T47D (cell line): ENCODE results near the gene THOC2.
"Not testable (repeated sequence)": the region's sequence is repeated elsewhere in the genome, so short reads cannot be mapped to it uniquely, and the experiment has no call there.

Experiments used
- DNase-seq, 2 experiments: peaks; one replicate each; pipeline versions ENCODE4 v3.0.0 to v3.0.0-alpha.2; 2011 to 2012; ENCODE audit warnings: low read depth in 1 of 2, low spot score in 1 of 2
- JUND ChIP-seq: IDR thresholded peaks from 2 replicates; pipeline ENCODE4 v1.6.1; 2012; ENCODE audit warnings: low read depth
- in situ Hi-C: cut with HindIII; loops from 2 replicates; pipeline ENCODE4 v1.10.0; 2016; ENCODE audit warnings: low sequenced_read_pairs, low pct_unique_long_range_greater_than_20kb

The THOC2 gene

DNA sequence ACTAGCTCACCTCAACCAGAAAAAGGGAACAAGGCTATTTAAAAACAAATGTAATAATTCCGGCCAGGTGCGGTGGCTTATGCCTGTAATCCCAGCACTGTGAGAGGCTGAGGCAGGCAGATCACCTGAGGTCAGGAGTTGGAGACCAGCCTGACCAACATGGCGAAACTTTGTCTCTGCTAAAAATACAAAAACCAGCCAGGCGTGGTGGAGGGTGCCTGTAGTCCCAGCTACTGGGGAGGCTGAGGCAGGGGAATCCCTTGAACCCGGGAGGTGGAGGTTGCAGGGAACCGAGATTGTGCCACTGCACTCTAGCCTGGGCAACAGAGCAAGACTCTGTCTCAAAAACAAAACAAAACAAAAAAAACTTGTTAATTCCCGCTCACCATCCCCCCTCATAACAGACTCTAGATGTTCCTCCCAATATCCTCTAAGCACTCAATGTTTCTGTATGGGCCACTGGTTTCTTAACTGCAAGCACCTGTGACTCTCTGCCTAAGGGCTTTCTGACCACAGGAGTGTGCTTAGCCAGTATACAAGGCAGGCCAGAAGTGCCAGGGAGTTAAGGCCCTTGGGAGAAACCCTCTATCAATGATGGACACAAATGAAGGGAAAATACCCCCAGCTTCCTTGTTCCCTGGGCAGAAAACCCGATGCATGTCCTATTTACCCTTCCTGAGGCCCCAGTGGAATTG is 21.0 kb upstream of the THOC2 start:
- in situ Hi-C loops, result no loop called here

DNA sequence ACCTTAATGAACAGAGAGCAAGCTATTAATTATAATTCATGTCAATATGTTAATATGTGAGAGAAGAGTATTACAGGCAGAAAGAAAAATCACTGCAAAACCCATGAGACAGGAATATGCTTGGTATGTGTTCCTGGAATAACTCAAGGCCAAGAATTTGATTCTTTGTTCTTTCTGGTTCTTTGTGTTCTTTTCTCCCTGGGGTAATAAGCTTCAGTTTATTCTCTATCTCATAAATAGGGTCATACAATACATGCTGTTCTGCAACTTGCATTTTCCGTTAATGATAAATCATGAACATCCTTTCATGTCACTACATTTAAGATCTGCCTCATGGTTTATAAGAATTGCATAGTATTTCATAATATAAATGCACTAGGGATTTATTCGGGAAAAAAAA is 16.8 kb upstream of the THOC2 start:
- TF ChIP-seq JUND, result no peak
- in situ Hi-C loops, result no loop called here
- DNase-seq, result no peak

More for the DNA sequence above, 21.0 kb upstream of the THOC2 start:
- no peak for DNase-seq
- no peak for TF ChIP-seq JUND

DNA sequence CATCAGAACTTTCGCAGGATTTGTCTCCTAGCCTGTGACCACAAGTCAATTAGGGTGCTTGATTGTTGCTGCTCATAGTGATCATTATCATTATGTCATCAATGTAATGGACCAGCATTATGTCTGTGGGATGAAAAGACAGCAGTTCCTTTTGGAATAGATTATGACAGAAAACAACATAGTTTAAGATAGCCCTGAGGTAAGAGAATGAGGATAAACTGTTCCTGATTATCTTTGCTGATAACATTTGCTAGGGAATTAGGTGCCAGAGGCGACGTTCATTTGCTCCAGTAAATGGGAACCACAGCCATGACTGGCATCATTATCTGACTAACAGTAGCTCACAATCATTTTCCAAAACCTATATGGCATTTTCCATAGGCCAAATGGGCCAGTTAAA is 12.7 kb upstream of the THOC2 start:
- in situ Hi-C loops, result no loop called here
- no peak for DNase-seq
- TF ChIP-seq JUND, result no peak

DNA sequence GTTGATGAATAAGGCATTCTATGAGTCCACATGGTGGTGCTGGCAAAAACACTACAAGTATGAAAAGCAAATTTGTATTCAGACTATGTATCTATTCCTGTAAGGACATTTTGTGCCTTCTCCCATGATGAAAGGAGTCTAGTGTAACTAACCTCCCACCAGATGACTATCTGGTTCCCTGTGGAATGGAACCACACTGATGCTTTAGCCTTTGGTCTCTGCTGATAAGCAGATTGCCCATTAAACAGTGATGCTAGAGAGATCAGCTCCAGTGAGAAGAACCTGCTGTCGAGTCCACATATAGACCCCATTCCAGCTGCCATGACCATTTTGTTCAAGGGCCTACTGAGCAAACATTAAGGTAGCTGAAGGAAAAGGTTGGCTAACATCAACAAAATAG is 10.5 kb upstream of the THOC2 start:
- in situ Hi-C loops, result no loop called here
- TF ChIP-seq JUND, result no peak
- no peak for DNase-seq

DNA sequence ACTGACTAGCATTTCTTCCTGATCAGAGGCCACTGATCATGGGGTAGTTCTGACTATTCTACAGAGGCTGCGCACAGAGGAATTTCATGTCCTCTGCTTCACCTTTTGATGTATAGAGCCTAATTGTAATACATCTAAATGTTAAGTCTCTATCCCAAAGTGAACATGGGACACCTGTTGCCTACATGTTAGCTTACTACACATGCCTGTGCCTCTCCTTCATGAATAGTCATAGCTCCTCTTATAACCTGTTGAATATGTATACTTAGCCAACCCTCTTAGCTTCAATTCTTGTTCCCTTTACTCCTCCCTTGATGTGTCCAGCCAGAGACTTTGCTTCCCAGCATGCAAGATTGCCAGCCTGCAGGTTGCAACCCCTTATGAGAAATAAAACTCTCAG is 9.6 kb upstream of the THOC2 start:
- in situ Hi-C loops, result no loop called here
- no peak for DNase-seq
- no peak for TF ChIP-seq JUND

DNA sequence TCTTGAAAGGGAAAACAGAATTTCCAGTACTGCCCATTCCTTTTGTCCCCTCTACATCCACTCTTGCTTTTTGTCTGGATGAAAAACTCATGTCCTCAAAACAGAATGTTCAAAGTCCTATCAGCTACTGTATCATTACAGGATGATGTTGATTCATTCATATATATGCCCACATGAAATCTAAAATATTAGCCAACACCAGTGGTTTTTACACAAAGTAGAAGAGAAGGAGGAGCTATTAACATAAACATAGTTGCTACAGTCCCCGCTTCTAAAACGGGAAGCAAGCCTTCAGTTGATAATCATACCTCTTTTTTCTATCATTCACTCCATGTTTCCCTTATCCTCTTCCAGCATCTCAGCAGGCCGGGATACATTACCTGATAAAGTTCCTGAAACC is 7.7 kb upstream of the THOC2 start:
- in situ Hi-C loops, result no loop called here
- DNase-seq, result no peak
- TF ChIP-seq JUND, result no peak

DNA sequence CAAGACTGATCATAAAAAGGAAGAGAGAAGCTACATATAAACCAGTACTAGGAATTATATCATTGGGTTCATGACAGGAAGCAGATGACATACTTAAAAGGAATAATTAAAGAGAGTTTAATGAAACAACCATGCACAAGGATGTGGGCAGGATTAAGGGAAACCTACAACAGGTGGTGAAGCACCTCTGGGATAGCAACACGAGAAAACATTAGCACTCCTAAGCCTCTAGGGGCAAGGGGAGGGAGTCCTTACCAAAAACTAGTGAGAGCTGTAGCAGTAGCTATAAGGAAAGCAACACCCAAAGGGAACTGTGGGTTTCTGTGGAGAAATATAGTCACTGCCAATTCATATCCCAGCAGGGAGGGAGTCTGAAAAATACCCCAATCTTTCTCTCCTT is 7.2 kb upstream of the THOC2 start:
- in situ Hi-C loops, result no loop called here
- TF ChIP-seq JUND, result no peak
- DNase-seq, result peak in 1 of 2 experiments; percentile 2

DNA sequence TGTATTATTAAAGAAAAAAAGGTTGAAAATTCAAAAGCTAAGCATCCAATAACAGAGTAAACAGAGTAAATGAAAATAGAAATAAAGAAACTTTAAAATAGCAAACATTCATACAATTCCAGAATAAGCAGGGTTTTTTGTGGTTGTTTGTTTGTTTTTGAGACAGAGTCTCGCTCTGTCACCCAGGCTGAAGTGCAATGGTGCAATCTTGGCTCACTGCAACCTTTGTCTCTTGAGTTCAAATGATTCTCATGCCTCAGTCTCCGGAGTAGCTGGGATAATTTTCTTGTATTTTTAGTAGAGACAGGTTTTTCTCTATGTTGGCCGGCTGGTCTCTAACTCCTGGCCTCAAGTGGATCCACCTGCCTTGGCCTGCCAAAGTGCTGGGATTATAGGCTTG is 6.6 kb upstream of the THOC2 start:
- TF ChIP-seq JUND, result no peak
- no peak for DNase-seq
- in situ Hi-C loops, result no loop called here

DNA sequence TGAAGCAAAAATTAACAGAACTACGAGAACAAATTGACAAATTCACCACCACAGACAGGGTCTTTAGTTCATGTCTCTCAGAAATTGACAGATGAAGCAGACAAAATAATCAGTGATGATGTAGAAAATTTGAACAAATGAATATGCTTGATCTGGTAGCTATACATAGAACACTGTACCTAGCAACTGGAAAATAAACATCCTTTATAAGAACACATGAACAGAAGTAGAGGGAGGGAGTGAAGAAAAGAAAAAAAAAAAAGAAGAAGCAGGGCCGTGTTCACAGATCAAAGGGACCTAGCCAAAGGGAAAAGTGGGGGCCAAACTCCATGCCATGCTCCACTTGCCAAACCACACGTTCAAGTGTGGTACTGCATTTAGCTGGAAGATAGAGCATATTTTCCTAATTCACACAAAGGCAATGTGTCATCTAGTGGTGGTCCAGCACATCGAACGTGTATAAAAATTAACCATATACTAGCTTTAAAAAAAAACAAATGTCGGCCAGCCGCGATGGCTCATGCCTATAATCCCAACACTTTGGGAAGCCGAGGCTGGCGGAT is 5.6 kb upstream of the THOC2 start:
- TF ChIP-seq JUND, result no peak
- in situ Hi-C loops, result no loop called here
- DNase-seq, result no peak

DNA sequence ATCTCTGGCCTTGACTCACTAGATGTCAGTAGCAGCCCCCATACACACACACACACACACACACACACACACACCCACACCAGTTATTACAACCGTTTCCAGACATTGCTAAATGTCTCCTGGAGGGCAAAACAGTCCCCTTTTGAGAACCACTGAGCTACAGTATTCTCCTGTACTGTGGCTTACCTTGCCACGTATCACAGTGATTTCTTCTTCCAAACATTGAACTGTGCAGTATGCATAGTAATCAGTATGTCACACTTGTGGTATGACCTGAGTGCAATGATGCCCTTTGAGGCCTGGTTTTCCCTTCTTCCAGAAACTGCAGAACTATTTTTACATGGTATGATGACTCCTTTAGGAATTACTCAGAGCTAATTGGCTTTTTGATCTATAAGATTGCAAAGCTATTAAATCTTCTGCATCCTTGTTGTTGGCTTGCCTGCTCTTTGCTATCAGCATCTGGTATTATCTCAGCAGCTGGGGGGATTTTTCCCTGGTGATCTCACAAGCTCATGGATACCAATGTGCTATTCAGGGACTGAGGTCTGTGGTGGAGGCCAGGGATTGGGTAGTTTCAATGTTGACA is 3.6 kb upstream of the THOC2 start:
- no peak for TF ChIP-seq JUND
- DNase-seq, result no peak
- in situ Hi-C loops, result no loop called here

DNA sequence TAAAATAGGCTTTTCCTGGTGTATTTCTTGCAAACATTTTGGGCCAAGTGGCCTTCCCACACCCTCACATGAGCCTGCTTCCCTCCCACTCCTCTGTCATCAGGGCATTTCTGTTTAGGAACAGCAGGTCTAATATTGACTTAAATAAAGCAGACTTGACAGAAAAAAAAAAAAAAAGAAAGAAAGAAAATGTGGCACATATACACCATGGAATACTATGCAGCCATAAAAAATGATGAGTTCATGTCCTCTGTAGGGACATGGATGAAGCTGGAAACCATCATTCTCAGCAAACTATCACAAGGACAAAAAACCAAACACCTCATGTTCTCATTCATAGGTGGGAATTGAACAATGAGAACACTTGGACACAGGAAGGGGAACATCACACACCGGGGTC is 2.3 kb upstream of the THOC2 start:
- DNase-seq, in situ Hi-C loops: not testable (repeated sequence)

DNA sequence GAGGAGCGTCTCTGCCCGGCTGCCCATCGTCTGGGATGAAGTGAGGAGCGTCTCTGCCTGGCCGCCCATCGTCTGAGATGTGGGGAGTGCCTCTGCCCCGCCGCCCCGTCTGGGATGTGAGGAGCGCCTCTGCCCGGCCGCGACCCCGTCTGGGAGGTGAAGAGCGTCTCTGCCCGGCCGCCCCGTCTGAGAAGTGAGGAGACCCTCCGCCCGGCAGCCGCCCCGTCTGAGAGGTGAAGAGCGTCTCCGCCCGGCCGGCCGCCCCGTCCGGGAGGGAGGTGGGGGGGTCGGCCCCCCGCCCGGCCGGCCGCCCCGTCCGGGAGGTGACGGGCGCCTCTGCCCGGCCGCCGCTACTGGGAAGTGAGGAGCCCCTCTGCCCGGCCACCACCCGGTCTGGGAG is 1.2 kb upstream of the THOC2 start:
- DNase-seq, in situ Hi-C loops: not testable (repeated sequence)

DNA sequence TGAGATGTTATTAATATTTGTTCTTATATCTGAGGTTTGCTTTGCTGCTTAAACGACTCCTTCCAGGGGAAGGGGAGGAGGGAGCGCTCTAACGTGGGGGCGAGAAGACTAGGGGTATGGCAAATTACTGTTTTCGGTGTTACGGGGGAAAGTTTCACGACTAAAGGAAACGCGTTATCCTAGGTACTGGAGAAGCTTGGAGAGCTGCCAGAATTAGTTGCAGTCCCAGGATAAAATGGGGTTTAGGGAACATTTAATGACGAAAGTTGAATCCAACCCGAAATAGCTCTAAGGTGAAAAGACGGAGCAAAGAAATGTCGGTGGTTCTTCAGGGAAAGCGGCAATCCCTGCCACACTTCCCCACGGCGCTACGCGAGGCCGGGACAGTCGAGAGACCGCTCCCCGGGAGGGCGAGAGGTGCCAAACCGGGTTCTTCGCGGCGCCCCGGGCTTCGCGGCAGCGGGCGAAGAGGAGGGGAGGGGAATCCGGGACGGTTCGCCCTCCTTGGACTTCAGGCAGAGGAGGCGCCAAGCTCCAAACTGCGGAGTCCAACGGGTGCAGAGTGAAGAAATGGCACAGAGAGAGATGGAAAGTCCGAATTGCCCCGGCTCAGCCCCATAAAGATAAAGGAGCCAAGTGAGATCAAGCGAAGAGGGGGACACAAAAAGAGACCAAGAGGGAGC is 724 bp downstream of the THOC2 start:
- TF ChIP-seq JUND, result no peak
- in situ Hi-C loops, result no loop called here
- peak; percentile 1 to 16 for DNase-seq
